Bronchial smooth muscle cell (primary cell): Measurements from ENCODE around the gene TNRC18. TPM values are rescaled to one million over a fixed set of nuclear protein-coding genes. Genes with fewer than 3 reads are reported as not detected.

ENCODE experiments used
- total RNA-seq: library from RNA; depleted of rRNA; stranded (reverse); fragments of >200 nt; gene quantifications from 2 replicates; pipeline ENCODE4 v1.2.1, GENCODE V29; 2014

Gene TNRC18, protein sequence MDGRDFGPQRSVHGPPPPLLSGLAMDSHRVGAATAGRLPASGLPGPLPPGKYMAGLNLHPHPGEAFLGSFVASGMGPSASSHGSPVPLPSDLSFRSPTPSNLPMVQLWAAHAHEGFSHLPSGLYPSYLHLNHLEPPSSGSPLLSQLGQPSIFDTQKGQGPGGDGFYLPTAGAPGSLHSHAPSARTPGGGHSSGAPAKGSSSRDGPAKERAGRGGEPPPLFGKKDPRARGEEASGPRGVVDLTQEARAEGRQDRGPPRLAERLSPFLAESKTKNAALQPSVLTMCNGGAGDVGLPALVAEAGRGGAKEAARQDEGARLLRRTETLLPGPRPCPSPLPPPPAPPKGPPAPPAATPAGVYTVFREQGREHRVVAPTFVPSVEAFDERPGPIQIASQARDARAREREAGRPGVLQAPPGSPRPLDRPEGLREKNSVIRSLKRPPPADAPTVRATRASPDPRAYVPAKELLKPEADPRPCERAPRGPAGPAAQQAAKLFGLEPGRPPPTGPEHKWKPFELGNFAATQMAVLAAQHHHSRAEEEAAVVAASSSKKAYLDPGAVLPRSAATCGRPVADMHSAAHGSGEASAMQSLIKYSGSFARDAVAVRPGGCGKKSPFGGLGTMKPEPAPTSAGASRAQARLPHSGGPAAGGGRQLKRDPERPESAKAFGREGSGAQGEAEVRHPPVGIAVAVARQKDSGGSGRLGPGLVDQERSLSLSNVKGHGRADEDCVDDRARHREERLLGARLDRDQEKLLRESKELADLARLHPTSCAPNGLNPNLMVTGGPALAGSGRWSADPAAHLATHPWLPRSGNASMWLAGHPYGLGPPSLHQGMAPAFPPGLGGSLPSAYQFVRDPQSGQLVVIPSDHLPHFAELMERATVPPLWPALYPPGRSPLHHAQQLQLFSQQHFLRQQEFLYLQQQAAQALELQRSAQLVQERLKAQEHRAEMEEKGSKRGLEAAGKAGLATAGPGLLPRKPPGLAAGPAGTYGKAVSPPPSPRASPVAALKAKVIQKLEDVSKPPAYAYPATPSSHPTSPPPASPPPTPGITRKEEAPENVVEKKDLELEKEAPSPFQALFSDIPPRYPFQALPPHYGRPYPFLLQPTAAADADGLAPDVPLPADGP (N-terminal part only)
- total RNA-seq = 29.5 and 35.5 TPM in 2 replicates

DNA sequence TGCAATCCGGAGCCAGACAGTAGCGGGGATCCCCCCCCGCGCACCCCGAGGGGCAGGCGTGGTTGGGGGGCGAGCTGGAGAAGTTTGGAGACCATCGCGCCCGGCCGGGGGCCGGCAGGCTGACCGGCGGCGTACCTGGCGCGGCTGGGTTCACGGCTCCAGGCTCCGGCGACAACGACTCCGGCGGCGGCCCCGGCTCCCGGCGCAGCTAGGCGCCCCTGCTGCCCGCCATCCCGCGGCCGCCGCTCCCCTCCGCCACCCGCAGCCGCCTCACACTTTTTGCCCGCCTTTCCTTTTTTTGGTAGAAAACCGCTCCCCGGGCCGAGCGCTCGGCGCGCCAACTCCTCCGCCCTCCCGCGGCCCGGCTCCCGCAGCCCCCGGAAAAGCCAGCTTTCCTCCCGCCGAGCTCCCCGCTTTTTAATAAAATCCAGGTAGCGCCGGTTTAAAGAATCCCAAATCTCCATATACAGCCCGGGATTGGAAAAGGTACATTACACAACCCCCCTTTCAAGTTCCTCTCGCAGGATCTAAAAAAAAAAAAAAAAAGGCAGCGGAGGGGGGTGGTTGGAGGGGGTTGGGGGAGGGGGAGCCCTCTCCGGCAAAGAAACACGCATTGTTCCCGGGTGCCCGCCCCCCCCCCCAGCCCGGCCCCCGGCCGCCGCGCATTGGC, at the start of gene TNRC18:
TSS of gene TNRC18 (minus strand) at position 529 of the 670 bp plus-strand sequence. CDS start 2,588 bp downstream, outside the sequence.

DNA sequence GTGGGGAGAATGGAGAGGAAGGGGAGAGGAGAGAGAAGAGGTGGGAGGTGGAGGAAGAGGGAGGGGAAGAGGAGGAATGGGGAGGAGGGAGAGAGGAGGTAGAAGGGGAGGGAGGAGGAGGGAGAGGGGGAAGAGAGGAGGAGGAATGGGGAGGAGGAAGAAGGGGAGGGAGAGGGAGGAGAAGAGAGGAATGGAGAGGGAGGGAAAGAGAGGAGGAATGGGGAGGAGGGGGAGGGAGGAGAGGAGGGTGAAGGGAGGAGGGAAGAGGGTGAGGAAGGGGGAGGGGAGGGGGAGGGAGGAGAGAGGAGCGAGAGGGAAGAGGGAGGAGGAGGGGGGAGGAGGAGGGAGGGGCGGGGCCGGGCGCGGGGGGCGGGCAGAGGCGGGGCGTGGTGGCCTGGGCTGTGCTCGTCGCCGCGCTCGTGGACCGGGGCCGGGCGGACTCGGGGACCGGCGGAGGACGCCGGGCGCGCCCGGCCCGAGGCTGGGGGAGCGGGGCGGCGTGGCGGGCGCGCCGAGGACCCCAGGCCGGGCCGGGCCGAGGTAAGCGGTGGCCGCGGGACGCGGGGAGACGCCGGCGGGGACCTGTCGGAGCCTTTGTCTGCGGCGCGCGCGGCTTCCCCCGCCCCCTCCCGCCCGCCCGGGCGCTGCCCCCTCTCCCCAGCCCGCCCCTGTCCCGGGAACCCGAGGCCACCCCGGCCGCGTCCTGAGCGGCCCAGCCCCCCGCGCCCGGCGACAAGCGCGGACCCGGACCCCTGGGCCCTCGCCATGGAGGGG, 140.9 kb downstream of the TNRC18 start, which contains the start of gene SLC29A4:
TSS of gene SLC29A4 (plus strand) at position 401 of the 774 bp plus-strand sequence. CDS start 4,874 bp downstream, outside the sequence.

Other genes with a start within 250 kb of the TNRC18 start
- gene WIPI2, start 233.6 kb downstream of the TNRC18 start, total RNA-seq = 61.6 and 66.9 TPM in 2 replicates
- 1.7 and 6.1 TPM in 2 replicates for gene SLC29A4, start 140.9 kb downstream of the TNRC18 start, total RNA-seq
- 3.6 and 3.7 TPM in 2 replicates for gene FBXL18, start 90.0 kb upstream of the TNRC18 start, total RNA-seq
- gene ACTB, start 106.8 kb upstream of the TNRC18 start, total RNA-seq = 1,540 and 1,582 TPM in 2 replicates
- 173 and 176 TPM in 2 replicates for gene FSCN1, start 169.0 kb upstream of the TNRC18 start, total RNA-seq